Mucosa of descending colon (tissue), 3 donors: Measurements from ENCODE around the gene PMIS2. TPM values are rescaled to one million over a fixed set of nuclear protein-coding genes. Genes with fewer than 3 reads are reported as not detected.

ENCODE experiments used
- ATAC-seq: fragments of 200-7000 bp; cut with Tn5 transposase; one replicate; pipeline ENCODE4 v1.9.1; 2020; ENCODE audit warnings: mild to moderate bottlenecking, moderate library complexity
- DNase-seq, 3 donors: peaks; one replicate each; pipeline ENCODE4 v3.0.0-alpha.2; 2020
- H3K36me3 ChIP-seq: fragments of 200-600 bp; one replicate; pipeline ENCODE4 v1.8.0; 2021; ENCODE audit warnings: low read depth, mild to moderate bottlenecking
- H3K4me1 ChIP-seq: fragments of 200-600 bp; one replicate; pipeline ENCODE4 v1.8.0; 2021; ENCODE audit warnings: low read depth, mild to moderate bottlenecking
- H3K4me3 ChIP-seq: fragments of 200-600 bp; one replicate; pipeline ENCODE4 v1.8.0; 2021; ENCODE audit warnings: mild to moderate bottlenecking
- H3K9me3 ChIP-seq: fragments of 200-600 bp; one replicate; pipeline ENCODE4 v1.8.0; 2021; ENCODE audit warnings: mild to moderate bottlenecking
- CTCF ChIP-seq: fragments of 200-600 bp; IDR thresholded peaks from one replicate; pipeline ENCODE4 v1.8.0; 2022; ENCODE audit warnings: antibody characterized with exemption, mild to moderate bottlenecking
- intact Hi-C, 2 donors: fragments of 100-400 bp; cut with DNase I in 1 of 2; cut with micrococcal nuclease in 1 of 2; formaldehyde crosslinking; loops; one replicate each; pipeline versions ENCODE4 v1.11.0 to v1.11.1; 2022; cut with DNase I, micrococcal nuclease
- total RNA-seq, 3 donors: library from RNA; stranded (reverse); fragmentation: NEBNext Ultra II Directional in 2 of 3; extraction: Animal tissue kit (Norgen Biotek cat#: 25700) in 2 of 3; gene quantifications; one replicate each; pipeline versions ENCODE4 v1.2.1 to v1.2.4, GENCODE V29; 2021 to 2023
- donor health status: DM: no; HTN: no; CAD: no; lungs with moderate emphysema.
- donor health status: DM: no; HTN: no; CAD: no.
- donor health status: DM: no; HTN: yes; CAD: no.

The PMIS2 gene
- total RNA-seq, 3 donors from 2014 or later, result not detected

- ATAC-seq (no peak), DNase-seq (no peak)
- TF ChIP-seq CTCF, result no peak
- Histone ChIP-seq H3K36me3 (no peaks in the 10 kb centered on the region), H3K4me3 (no peak overlapping the region), H3K9me3 (no peaks in the 10 kb centered on the region), H3K4me1 (peaks cover 5% of the 10 kb centered on the region)
- intact Hi-C loops, result no loop called here
These were observed 24.5 kb upstream of the PMIS2 start for GRCh38 chr19:35561436-35561835.

DNA sequence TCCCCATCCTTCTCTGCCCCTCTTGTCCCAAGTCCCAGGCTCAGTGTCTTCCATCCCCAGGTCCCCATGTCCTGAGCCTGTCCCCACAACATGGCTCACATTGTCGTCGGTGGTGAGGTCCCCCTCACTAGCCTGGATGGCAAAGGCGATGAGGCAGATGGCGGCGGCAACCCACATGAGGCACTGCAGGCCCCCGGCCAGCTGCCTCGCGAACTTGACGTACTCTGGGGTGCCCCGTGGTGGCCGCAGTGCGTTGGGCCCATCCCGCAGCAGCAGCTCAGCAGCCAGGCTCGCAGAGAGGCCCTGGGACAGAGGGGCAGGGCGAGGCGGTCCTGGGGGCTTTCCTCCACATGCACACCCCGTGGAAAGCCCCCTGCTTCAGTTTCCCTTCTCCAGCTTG lies 23.6 kb upstream of the PMIS2 start:
- Histone ChIP-seq H3K36me3 (no peaks in the 10 kb centered on the region), H3K9me3 (no peaks in the 10 kb centered on the region), H3K4me1 (peaks cover 5% of the 10 kb centered on the region), H3K4me3 (no peak overlapping the region)
- intact Hi-C loops, result no loop called here
- TF ChIP-seq CTCF, result no peak
- ATAC-seq, result no peak
- no peak for DNase-seq

DNA sequence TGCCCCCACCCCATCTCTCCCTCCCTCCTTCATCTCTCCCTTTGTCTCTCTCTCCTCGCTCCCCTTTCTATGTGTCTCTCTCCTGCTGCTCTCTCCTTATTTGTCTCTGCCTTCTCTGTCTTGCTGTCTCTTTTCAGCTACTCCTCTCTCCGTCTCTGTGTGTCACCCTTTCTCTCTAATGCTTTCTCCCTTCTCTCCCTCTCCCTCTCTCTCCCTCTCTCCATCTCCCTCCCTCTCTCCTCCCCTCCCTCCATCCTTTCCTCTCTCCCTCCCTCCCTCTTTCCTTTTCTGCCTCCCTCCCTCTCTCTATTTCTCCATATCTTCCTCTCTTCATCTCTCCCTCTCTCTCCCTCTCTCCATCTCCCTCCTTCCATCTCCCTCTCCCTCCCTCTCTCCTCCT lies 23.2 kb upstream of the PMIS2 start:
- H3K4me1 ChIP-seq, result peaks cover 5% of the 10 kb centered on the region
- DNase-seq (no peak), ATAC-seq (no peak)
- intact Hi-C loops, result no loop called here
- TF ChIP-seq CTCF, result no peak
- H3K4me3 ChIP-seq, result no peak overlapping the region
- H3K9me3 ChIP-seq, result no peaks in the 10 kb centered on the region
- no peaks in the 10 kb centered on the region for H3K36me3 ChIP-seq

DNA sequence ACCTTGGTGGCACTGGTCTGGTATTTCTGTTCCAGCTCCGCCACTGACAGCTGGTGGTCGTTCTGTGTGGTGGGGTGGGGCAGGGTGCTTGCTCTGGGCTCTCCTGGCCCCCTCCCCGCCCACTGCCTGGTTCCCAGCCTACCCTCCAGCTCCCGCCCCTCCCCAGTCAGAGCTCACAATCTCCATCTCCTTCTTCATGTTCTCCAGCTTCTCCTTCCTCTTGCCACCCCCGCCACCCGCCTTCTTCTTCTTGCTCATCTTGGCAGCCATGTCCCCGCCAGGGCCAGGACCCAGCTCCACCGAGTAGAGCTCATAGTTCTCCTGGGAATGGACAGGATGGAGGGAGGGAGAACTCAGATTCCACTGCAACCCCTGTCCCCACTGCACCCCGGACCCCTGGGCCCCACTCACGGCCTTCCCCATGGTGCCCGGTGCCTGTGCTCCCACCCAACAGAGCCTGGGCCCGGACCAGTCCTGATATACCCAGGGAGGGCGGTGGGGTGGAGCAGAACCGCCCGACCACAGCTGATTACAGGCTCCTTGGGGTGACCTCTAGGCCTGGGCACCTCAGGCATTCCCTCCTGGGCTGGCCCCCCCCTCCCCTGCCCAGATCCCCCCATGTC lies 22.7 kb upstream of the PMIS2 start, which contains the start of gene ATP4A:
Gene ATP4A (minus strand): TSS at position 452 of the 623 bp plus-strand sequence. CDS start 29 bp downstream, at position 423.
- Histone ChIP-seq H3K36me3 (no peaks in the 10 kb centered on the region), H3K9me3 (no peaks in the 10 kb centered on the region), H3K4me1 (peaks cover under 1% of the 10 kb centered on the region), H3K4me3 (no peak within 1 kb of the TSS)
- ATAC-seq (no peak), DNase-seq (no peak)
- TF ChIP-seq CTCF, result no peak
- intact Hi-C loops, result no loop called here

DNA sequence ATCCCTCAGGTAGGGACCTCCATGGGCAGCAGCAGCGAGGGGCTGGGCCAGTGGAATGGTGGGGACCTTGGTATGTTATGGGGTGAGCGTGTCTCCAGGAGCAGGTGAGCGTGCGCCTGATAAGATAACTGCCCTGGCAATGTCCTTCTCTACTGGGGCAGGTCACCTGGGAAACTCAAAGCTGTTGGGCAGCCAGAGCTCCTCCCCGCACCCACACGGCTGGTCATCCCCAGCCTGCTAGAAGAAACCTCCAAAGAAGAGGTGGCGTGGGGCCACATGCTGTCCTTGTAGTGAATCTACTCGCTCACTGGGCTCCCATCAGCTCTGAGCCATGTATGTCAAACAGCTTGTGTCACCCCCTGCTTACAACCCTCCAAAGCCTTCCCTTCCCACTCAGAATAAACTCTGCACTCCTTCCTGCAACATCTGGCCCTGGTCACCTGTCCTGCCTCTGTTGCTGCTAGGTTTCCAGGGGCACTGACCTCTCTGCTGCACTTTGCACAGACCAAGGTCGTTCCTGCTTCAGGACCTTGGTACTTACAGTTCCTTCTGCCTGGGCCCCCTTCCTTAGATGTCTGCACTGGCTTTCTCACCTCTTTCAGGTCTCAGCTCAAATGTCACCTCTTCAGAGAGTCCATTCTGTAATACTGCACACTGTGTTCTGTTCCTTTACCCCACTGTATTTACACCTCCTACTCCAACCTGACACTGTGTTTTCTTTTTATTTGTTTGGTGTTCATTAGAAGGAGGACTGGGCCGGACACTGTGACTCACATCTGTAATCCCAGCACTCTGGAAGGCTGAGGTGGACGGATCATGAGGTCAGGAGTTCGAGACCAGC lies 20.7 kb upstream of the PMIS2 start:
- H3K36me3 ChIP-seq, result no peaks in the 10 kb centered on the region
- no peak for TF ChIP-seq CTCF
- no peak overlapping the region for H3K4me3 ChIP-seq
- intact Hi-C loops, result no loop called here
- no peaks in the 10 kb centered on the region for H3K9me3 ChIP-seq
- H3K4me1 ChIP-seq, result no peaks in the 10 kb centered on the region
- ATAC-seq, result no peak
- DNase-seq, result no peak
